Fibroblast of pulmonary artery (primary cell): ENCODE data around the gene SLC25A45.

ENCODE experiments used
- DNase-seq: peaks from one replicate; pipeline ENCODE4 v3.0.0-alpha.2; 2010; ENCODE audit warnings: low read depth
- H3K4me3 ChIP-seq: replicated peaks from 2 replicates; pipeline ENCODE4 v1.5.1; 2011; ENCODE audit warnings: low read depth, mild to moderate bottlenecking, control low read depth, low read length, moderate library complexity
- TF ChIP-seq, protein P1 (sequence below): IDR thresholded peaks from 2 replicates; pipeline ENCODE4 v1.5.1; 2011; ENCODE audit warnings: mild to moderate bottlenecking, control low read depth, low read length, inconsistent platforms; ENCODE audit errors: missing control alignments

SLC25A45 gene

DNA sequence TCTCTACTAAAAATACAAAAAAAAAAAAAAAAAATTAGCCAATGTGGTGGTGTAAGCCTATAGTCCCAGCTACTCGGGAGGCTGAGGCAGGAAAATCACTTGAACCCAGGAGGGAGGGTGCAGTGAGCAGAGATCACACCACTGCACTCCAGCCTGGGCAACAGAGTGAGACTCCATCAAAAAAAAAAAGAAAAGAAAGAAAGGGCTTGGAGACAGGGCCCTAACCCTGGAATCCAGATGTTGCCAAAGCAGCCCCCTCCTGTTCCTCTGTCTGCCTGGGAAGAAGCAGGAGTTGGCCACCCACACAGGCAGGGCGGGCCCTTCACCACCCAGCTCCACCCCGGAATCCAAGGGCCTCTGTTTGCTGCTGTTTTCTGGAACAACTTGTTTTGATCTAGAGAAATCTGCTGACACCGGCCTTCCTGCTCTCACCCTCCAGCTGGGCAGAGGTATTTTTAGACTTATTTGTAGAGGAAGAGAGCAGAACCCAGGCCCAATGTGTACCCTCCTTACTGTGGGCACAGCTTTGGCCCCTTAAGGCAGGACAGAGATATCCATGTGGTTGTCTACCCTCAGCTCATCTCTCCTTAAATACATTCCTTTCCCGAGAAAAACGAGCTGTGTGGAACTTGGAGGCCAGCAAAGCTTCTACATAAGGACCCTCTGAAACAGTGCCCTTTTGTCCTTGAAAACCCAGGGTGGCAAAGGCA is 37.5 kb upstream of the SLC25A45 start:
- DNase-seq = peak; percentile 98
- H3K4me3 ChIP-seq = peak overlapping the region; percentile 50
- TF ChIP-seq, protein P1, sequence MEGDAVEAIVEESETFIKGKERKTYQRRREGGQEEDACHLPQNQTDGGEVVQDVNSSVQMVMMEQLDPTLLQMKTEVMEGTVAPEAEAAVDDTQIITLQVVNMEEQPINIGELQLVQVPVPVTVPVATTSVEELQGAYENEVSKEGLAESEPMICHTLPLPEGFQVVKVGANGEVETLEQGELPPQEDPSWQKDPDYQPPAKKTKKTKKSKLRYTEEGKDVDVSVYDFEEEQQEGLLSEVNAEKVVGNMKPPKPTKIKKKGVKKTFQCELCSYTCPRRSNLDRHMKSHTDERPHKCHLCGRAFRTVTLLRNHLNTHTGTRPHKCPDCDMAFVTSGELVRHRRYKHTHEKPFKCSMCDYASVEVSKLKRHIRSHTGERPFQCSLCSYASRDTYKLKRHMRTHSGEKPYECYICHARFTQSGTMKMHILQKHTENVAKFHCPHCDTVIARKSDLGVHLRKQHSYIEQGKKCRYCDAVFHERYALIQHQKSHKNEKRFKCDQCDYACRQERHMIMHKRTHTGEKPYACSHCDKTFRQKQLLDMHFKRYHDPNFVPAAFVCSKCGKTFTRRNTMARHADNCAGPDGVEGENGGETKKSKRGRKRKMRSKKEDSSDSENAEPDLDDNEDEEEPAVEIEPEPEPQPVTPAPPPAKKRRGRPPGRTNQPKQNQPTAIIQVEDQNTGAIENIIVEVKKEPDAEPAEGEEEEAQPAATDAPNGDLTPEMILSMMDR = no peak

GRCh38 chr11:65419460-65419771 is 37.0 kb upstream of the SLC25A45 start:
- peak overlapping the region; percentile 50 for H3K4me3 ChIP-seq
- TF ChIP-seq, protein P1 = no peak
- no peak for DNase-seq

DNA sequence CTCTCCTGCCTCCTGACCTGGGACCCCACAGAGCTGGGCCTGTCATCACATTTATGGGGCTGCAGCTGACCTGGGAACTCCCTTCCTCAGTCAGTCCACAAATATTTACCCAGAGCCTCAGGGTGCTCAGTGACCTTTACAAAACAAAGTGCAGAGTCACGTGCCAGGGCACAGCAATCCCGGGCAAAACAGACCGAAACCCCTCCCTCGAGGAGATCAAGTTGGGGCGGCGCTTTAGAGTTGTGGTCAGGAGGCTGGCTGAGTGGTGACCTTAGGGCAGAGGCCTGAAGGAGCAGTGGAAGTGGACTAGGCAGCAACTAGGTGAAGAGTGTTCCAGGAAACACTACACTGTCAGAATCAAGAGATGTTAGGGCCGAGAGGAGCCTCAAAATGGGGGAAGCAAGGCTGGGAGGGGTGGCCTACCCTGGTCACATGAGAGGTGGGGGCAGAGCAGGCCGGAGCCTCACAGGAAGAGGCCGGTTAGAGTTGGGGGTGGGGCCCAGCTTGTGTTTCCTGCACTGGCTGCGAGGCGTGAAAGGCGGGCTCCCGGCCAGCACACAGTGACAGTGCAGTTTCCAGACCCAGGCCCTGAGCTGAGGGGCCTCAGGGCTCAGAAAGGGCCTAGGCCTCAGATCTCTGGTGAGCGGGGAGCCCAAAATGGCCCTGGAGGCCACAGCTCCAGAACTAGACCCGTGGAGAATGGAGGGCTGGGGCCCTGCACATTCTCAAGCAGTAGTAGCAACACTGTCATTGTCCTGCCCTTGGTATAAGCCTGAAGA is 36.4 kb upstream of the SLC25A45 start:
- TF ChIP-seq, protein P1 = no peak
- DNase-seq = peak; percentile 98
- peak overlapping the region; percentile 50 for H3K4me3 ChIP-seq

DNA sequence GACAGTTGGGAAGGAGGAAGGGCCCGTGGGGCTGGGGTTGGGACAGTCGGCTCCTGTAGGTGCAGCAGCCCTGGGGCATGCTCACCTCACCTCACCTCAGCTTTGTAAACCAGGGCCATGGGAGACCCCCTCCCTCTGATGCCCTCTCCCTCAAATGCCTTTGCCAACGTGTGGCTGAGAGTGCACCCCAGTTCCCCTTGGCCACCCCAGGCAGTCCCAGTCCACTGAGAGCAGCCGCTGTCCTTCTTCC is 35.9 kb upstream of the SLC25A45 start:
- peak; percentile 57 for DNase-seq
- peak overlapping the region; percentile 42 for H3K4me3 ChIP-seq
- TF ChIP-seq, protein P1 = no peak

DNA sequence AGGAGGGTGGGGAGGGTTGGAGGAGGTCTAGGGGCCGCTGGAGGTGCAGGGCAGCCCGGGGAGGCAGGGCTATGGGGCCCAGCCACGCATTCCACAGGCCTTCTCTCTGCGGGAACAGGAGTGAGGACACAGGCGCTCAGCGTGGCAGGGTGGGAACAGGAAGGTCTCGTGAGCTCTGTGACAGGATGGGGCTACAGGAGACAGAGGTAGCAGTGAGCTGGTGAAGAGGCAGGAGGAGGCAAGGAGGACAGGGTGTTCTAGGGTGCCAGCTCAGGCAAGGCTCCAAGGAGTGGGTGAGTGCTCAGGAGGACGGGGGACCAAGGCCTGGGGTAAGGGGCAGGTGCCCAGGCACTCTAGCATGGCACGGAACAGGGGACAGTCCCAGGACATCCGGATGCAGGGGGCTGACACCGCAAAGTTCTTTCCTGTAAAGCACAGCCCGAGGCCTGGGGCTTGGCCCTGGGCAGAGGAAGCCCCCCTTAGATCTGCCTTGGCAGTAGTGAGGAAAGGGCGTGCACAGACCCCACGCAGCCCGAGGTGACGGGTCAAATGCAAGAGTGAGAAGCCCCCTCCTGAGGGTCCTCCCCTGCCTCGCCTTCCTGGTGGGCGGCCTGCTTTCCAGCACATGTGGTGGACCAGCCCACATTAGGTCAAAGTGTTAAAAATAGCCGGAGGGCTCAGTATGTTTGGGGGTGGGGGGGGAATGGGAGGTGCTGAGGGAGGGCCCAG is 35.4 kb upstream of the SLC25A45 start:
- TF ChIP-seq, protein P1 = no peak
- peak; percentile 39 for DNase-seq
- peak overlapping the region; percentile 42 for H3K4me3 ChIP-seq

DNA sequence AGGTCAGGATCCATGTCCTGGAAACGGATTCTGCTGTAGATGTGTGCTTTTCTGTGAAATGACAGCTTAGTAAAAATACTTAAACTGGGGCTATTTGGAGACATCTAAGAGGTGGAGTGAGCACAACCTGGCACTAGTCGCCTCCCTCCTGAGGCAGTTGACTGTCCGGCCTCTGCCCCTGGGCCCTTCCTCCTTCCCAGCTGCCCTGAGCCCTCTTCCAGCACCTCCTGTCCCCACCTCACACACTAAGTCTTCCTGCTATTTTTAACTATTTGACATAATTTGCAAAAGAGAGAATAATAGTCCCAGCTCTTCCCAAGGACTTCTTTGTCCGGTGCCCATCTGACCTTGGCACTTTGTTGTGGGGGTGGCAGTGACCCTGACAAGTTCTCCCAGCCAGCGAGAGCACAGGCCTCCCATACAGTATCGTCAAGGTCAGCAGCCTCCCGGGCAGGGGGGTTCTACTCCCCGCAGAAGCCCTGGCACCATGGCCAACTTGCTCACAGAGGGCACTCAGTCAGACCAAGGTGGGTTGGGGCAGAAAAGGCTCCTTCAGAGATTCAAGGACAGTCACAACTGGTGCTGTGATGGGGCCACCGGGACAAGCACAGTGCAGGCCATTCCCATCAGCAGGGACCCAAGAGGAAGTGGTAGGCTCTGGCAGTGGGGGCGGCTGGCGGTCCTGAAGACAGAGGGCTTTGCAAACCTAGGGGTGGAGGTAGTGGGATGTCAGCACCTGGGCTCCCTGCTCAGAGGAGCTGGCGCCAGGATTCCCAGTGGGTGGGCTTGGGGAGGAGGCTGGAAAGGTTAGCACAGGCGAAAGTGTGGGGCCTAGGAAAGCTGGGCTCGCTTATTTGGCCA is 34.6 kb upstream of the SLC25A45 start:
- H3K4me3 ChIP-seq = peak overlapping the region; percentile 40
- TF ChIP-seq, protein P1 = no peak
- peak; percentile 16 for DNase-seq
